ENCODE data around the gene DPF3. TPM values are rescaled to one million over a fixed set of nuclear protein-coding genes. Genes with fewer than 3 reads are reported as not detected.
A peak's percentile ranks its signal among the peaks of the same experiment; 100 is the strongest.

Gene DPF3
- total and polyA plus RNA-seq, 2 donors (not counting 1 experiment from before 2014, with no cell fraction given), result 7.6 to 13.7 TPM

DNA sequence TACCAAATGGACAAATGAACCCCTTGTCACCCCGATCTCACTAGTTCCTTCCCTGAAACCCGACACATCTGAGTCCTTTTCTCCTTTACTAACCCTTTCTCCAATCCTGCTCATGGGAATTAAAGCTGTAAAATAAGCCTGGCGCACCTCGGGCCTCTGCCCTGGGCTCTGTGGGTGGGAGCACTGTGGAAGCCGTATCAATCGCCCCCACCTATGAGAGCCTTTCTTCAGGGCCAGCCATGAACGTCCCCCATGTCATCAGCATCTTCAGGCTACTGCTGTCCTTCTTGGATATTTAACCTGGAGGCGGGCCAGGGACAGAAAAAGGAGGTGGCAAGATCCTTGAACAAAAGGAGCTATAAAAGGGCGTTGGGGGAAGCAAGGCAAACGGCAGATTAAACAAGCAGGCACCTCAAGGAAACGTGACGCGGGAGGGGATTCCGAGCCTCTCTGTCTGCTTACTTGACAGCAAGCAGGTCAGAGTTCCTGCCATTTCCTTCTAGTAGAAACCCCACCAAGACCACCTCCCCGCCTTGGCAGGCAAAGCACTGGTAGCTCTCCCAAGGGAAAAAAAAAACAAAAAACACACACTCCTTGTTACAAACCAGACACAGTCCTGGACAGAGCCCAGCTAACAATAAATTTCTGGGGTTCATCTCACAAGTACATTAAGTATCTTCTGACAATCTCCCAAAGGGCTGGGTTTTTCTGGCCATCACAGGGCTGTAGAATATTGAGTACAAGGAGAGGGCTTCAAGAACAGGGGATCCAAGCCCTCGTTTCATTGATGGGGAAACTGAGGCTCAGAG is 62.9 kb downstream of the DPF3 start:
- no peaks in the 10 kb centered on the region for H4K20me1 ChIP-seq (ENCODE audit: control insufficient read depth, extremely low read depth, insufficient read depth, low read length)
- no peak overlapping the region for H3K4me2 ChIP-seq (ENCODE audit: extremely low read depth, insufficient read depth, low read length)
- H3K4me1 ChIP-seq (ENCODE audit: control insufficient read depth, extremely low read depth, insufficient read depth, low read length), result no peaks in the 10 kb centered on the region
- no peak overlapping the region for H3K4me3 ChIP-seq (replicated peaks in 1 of 4; ENCODE audit: control extremely low read depth in 1 of 4, insufficient read depth in 1 of 4, low read depth in 3 of 4, low read length in 4 of 4)
- H3K36me3 ChIP-seq (ENCODE audit: control insufficient read depth, insufficient read depth, low read length), result no peaks in the 10 kb centered on the region
- H2AFZ ChIP-seq (ENCODE audit: low read length), result no peak overlapping the region
- no peaks in the 10 kb centered on the region for H3K27me3 ChIP-seq (ENCODE audit: control insufficient read depth, insufficient read depth, low read length)
- peaks cover 4% of the 10 kb centered on the region for H3K79me2 ChIP-seq (ENCODE audit: control insufficient read depth, insufficient read depth, low read length)
- no peak for TF ChIP-seq EZH2 (IDR thresholded peaks at IDR 0.05; ENCODE audit: low read length, missing control alignments)
- TF ChIP-seq, protein P1, sequence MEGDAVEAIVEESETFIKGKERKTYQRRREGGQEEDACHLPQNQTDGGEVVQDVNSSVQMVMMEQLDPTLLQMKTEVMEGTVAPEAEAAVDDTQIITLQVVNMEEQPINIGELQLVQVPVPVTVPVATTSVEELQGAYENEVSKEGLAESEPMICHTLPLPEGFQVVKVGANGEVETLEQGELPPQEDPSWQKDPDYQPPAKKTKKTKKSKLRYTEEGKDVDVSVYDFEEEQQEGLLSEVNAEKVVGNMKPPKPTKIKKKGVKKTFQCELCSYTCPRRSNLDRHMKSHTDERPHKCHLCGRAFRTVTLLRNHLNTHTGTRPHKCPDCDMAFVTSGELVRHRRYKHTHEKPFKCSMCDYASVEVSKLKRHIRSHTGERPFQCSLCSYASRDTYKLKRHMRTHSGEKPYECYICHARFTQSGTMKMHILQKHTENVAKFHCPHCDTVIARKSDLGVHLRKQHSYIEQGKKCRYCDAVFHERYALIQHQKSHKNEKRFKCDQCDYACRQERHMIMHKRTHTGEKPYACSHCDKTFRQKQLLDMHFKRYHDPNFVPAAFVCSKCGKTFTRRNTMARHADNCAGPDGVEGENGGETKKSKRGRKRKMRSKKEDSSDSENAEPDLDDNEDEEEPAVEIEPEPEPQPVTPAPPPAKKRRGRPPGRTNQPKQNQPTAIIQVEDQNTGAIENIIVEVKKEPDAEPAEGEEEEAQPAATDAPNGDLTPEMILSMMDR (conservative IDR thresholded peaks at IDR 0.05 in 1 of 2, IDR thresholded peaks at IDR 0.05 in 1 of 2; ENCODE audit: low read depth in 1 of 2, low read length in 2 of 2), result no peak
- DNase-seq (ENCODE audit: low read depth in 2 of 2), result peak in 1 of 2 donors; percentile 17
- H3K27ac ChIP-seq (ENCODE audit: insufficient read depth, low read length), result no peak overlapping the region
- H3K9ac ChIP-seq (ENCODE audit: insufficient read depth, low read length), result no peak overlapping the region
- no peaks in the 10 kb centered on the region for H3K9me3 ChIP-seq (ENCODE audit: control insufficient read depth, insufficient read depth, low read depth, low read length)

- H2AFZ ChIP-seq (ENCODE audit: low read length), result no peak overlapping the region
These were observed 63.5 kb downstream of the DPF3 start for GRCh38 chr14:72830356-72830755.

GRCh38 chr14:72828604-72829003 is 65.3 kb downstream of the DPF3 start:
- H3K36me3 ChIP-seq (ENCODE audit: control insufficient read depth, insufficient read depth, low read length), result no peaks in the 10 kb centered on the region
- H4K20me1 ChIP-seq (ENCODE audit: control insufficient read depth, extremely low read depth, insufficient read depth, low read length), result no peaks in the 10 kb centered on the region
- H3K4me2 ChIP-seq (ENCODE audit: extremely low read depth, insufficient read depth, low read length), result no peak overlapping the region
- H2AFZ ChIP-seq (ENCODE audit: low read length), result no peak overlapping the region
- H3K79me2 ChIP-seq (ENCODE audit: control insufficient read depth, insufficient read depth, low read length), result peaks cover 4% of the 10 kb centered on the region
- H3K9ac ChIP-seq (ENCODE audit: insufficient read depth, low read length), result no peak overlapping the region
- no peak overlapping the region for H3K27ac ChIP-seq (ENCODE audit: insufficient read depth, low read length)
- H3K4me1 ChIP-seq (ENCODE audit: control insufficient read depth, extremely low read depth, insufficient read depth, low read length), result no peaks in the 10 kb centered on the region
- H3K27me3 ChIP-seq (ENCODE audit: control insufficient read depth, insufficient read depth, low read length), result no peaks in the 10 kb centered on the region
- no peak overlapping the region for H3K4me3 ChIP-seq (replicated peaks in 1 of 4; ENCODE audit: control extremely low read depth in 1 of 4, insufficient read depth in 1 of 4, low read depth in 3 of 4, low read length in 4 of 4)
- DNase-seq (ENCODE audit: low read depth in 2 of 2), result no peak
- no peak for TF ChIP-seq EZH2 (IDR thresholded peaks at IDR 0.05; ENCODE audit: low read length, missing control alignments)
- TF ChIP-seq, protein P1 (conservative IDR thresholded peaks at IDR 0.05 in 1 of 2, IDR thresholded peaks at IDR 0.05 in 1 of 2; ENCODE audit: low read depth in 1 of 2, low read length in 2 of 2), result no peak
- H3K9me3 ChIP-seq (ENCODE audit: control insufficient read depth, insufficient read depth, low read depth, low read length), result no peaks in the 10 kb centered on the region

More at GRCh38 chr14:72830356-72830755, 63.5 kb downstream of the DPF3 start:
- peaks cover 4% of the 10 kb centered on the region for H3K79me2 ChIP-seq (ENCODE audit: control insufficient read depth, insufficient read depth, low read length)
- H3K9ac ChIP-seq (ENCODE audit: insufficient read depth, low read length), result no peak overlapping the region
- H3K4me2 ChIP-seq (ENCODE audit: extremely low read depth, insufficient read depth, low read length), result no peak overlapping the region
- no peak overlapping the region for H3K27ac ChIP-seq (ENCODE audit: insufficient read depth, low read length)
- DNase-seq (ENCODE audit: low read depth in 2 of 2), result no peak
- no peak overlapping the region for H3K4me3 ChIP-seq (replicated peaks in 1 of 4; ENCODE audit: control extremely low read depth in 1 of 4, insufficient read depth in 1 of 4, low read depth in 3 of 4, low read length in 4 of 4)
- no peaks in the 10 kb centered on the region for H4K20me1 ChIP-seq (ENCODE audit: control insufficient read depth, extremely low read depth, insufficient read depth, low read length)
- H3K4me1 ChIP-seq (ENCODE audit: control insufficient read depth, extremely low read depth, insufficient read depth, low read length), result no peaks in the 10 kb centered on the region
- H3K9me3 ChIP-seq (ENCODE audit: control insufficient read depth, insufficient read depth, low read depth, low read length), result no peaks in the 10 kb centered on the region
- no peaks in the 10 kb centered on the region for H3K27me3 ChIP-seq (ENCODE audit: control insufficient read depth, insufficient read depth, low read length)
- no peaks in the 10 kb centered on the region for H3K36me3 ChIP-seq (ENCODE audit: control insufficient read depth, insufficient read depth, low read length)
- TF ChIP-seq EZH2 (IDR thresholded peaks at IDR 0.05; ENCODE audit: low read length, missing control alignments), result no peak
- TF ChIP-seq, protein P1 (conservative IDR thresholded peaks at IDR 0.05 in 1 of 2, IDR thresholded peaks at IDR 0.05 in 1 of 2; ENCODE audit: low read depth in 1 of 2, low read length in 2 of 2), result no peak

Data from fibroblast of lung (primary cell).